Endodermal cell (in vitro differentiated cells): ENCODE results near the gene KIDINS220. TPM values are rescaled to one million over a fixed set of nuclear protein-coding genes. Genes with fewer than 3 reads are reported as not detected.

Experiments used
- DNase-seq: peaks from one replicate; pipeline ENCODE4 v3.0.0-alpha.2; 2017
- H3K27ac ChIP-seq: 2 replicates; pipeline ENCODE4 v1.5.1; 2013; ENCODE audit warnings: mild to moderate bottlenecking, low read depth, low read length, moderate library complexity
- H3K27me3 ChIP-seq: 2 replicates; pipeline ENCODE4 v1.6.1; 2013; ENCODE audit warnings: mild to moderate bottlenecking, low read length, moderate library complexity; ENCODE audit not compliant: insufficient read depth, control insufficient read depth, poor library complexity, severe bottlenecking
- H3K36me3 ChIP-seq: 2 replicates; pipeline ENCODE4 v1.7.0; 2013; ENCODE audit warnings: mild to moderate bottlenecking, low read length, moderate library complexity; ENCODE audit not compliant: control insufficient read depth, insufficient read depth
- H3K4me1 ChIP-seq: one replicate; pipeline ENCODE4 v1.7.0; 2013; ENCODE audit warnings: low read length; ENCODE audit not compliant: control insufficient read depth, insufficient read depth
- H3K4me3 ChIP-seq: 2 replicates; pipeline ENCODE4 v1.5.1; 2013; ENCODE audit warnings: mild to moderate bottlenecking, low read length, moderate library complexity
- H3K9ac ChIP-seq: 2 replicates; pipeline ENCODE4 v1.6.1; 2013; ENCODE audit warnings: mild to moderate bottlenecking, low read length, moderate library complexity; ENCODE audit not compliant: poor library complexity, severe bottlenecking; ENCODE audit errors: extremely low read depth
- H3K9me3 ChIP-seq: 2 replicates; pipeline ENCODE4 v1.6.1; 2013; ENCODE audit warnings: mild to moderate bottlenecking, low read length, moderate library complexity; ENCODE audit not compliant: control insufficient read depth
- H3K27ac Mint-ChIP-seq: 2 replicates; pipeline ENCODE4 v1.8.0; 2020; ENCODE audit warnings: mixed read lengths
- H3K27me3 Mint-ChIP-seq: 2 replicates; pipeline ENCODE4 v1.8.0; 2021; ENCODE audit warnings: mild to moderate bottlenecking, mixed read lengths; ENCODE audit not compliant: insufficient read depth
- H3K36me3 Mint-ChIP-seq: 2 replicates; pipeline ENCODE4 v1.8.0; 2020; ENCODE audit warnings: low read depth, mixed read lengths
- H3K4me1 Mint-ChIP-seq: 2 replicates; pipeline ENCODE4 v1.8.0; 2020; ENCODE audit warnings: mixed read lengths
- H3K4me3 Mint-ChIP-seq: 2 replicates; pipeline ENCODE4 v1.8.0; 2020; ENCODE audit warnings: mild to moderate bottlenecking, moderate library complexity, mixed read lengths
- H3K9me3 Mint-ChIP-seq: 2 replicates; pipeline ENCODE4 v1.8.0; 2020; ENCODE audit warnings: mild to moderate bottlenecking, mixed read lengths
- WGBS, 2 experiments: methylation state at CpG; one replicate each; pipeline versions ENCODE4 v1.1.5 to v1.1.7; 2013; ENCODE audit warnings: missing lambda C conversion rate in 2 of 2, mixed read lengths in 1 of 2; ENCODE audit not compliant: insufficient coverage in 1 of 2, insufficient read length in 1 of 2; 5-methylcytosine and 5-hydroxymethylcytosine counted together
- total RNA-seq, 2 donors: library from RNA; stranded (reverse); fragmentation: NEBNext Ultra II Directional in 1 of 2; extraction: Animal tissue kit (Norgen Biotek cat#: 25700) in 1 of 2; gene quantifications; 2 replicates in 1 of 2; 3 replicates in 1 of 2; pipeline ENCODE4 v1.2.1, GENCODE V29; 2021
- TF ChIP-seq, protein P1 (sequence below): fragments of 200-600 bp; sonication (generic); conservative IDR thresholded peaks from 2 replicates; pipeline ENCODE4 v1.5.0; 2021; ENCODE audit warnings: antibody characterized with exemption, mild to moderate bottlenecking

Gene KIDINS220
- total RNA-seq, 2 donors from 2014 or later = 33.8 to 35.2 TPM

DNA sequence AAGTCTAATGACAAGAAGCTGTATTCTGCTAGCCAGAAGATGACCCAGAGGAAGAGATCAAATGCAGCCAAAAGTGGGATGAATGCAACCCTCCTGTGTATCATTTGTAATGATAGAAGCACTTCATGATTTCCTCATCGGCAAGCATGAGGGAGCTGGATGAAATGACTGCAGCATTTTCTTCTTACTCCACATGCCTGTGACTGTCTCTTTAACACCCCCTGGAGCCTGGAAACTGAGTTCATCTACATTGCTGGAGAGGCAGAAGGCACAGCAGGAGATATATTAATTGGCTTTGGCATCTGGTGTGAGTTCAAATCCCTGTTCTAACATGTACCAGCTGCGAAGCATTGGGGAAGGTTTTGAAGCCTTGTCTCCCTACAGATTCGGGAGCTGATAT lies 117.9 kb downstream of the KIDINS220 start:
- Histone ChIP-seq H3K36me3 (no peaks in the 10 kb centered on the region), H3K27ac (no peak overlapping the region), H3K9me3 (no peaks in the 10 kb centered on the region), H3K4me3 (no peak overlapping the region), H3K4me1 (no peaks in the 10 kb centered on the region), H3K9ac (no peak overlapping the region), H3K27me3 (no peaks in the 10 kb centered on the region)
- Mint-ChIP-seq H3K9me3 (no peaks in the 10 kb centered on the region), H3K36me3 (no peaks in the 10 kb centered on the region), H3K27me3 (no peaks in the 10 kb centered on the region), H3K27ac (no peak overlapping the region), H3K4me1 (peaks cover 3% of the 10 kb centered on the region), H3K4me3 (no peak overlapping the region)
- 78 to 94% methylated on average over 3 of the region's 3 CpGs for WGBS, 2 experiments
- DNase-seq = no peak
- TF ChIP-seq, protein P1, sequence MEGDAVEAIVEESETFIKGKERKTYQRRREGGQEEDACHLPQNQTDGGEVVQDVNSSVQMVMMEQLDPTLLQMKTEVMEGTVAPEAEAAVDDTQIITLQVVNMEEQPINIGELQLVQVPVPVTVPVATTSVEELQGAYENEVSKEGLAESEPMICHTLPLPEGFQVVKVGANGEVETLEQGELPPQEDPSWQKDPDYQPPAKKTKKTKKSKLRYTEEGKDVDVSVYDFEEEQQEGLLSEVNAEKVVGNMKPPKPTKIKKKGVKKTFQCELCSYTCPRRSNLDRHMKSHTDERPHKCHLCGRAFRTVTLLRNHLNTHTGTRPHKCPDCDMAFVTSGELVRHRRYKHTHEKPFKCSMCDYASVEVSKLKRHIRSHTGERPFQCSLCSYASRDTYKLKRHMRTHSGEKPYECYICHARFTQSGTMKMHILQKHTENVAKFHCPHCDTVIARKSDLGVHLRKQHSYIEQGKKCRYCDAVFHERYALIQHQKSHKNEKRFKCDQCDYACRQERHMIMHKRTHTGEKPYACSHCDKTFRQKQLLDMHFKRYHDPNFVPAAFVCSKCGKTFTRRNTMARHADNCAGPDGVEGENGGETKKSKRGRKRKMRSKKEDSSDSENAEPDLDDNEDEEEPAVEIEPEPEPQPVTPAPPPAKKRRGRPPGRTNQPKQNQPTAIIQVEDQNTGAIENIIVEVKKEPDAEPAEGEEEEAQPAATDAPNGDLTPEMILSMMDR = no peak

- H3K9me3 ChIP-seq = no peaks in the 10 kb centered on the region
- H3K9me3 Mint-ChIP-seq = no peaks in the 10 kb centered on the region
- no peak overlapping the region for H3K4me3 Mint-ChIP-seq
- H3K27ac ChIP-seq = no peak overlapping the region
- H3K4me1 Mint-ChIP-seq = peaks cover 14% of the 10 kb centered on the region
- H3K36me3 ChIP-seq = no peaks in the 10 kb centered on the region
- no peaks in the 10 kb centered on the region for H3K27me3 ChIP-seq
- no peaks in the 10 kb centered on the region for H3K36me3 Mint-ChIP-seq
- no peak overlapping the region for H3K4me3 ChIP-seq
- H3K9ac ChIP-seq = no peak overlapping the region
- no peaks in the 10 kb centered on the region for H3K27me3 Mint-ChIP-seq
- no peaks in the 10 kb centered on the region for H3K4me1 ChIP-seq
- no peak overlapping the region for H3K27ac Mint-ChIP-seq
- 96 to 97% methylated on average over 4 to 5 of the region's 5 CpGs for WGBS, 2 experiments
- TF ChIP-seq, protein P1 = no peak
- DNase-seq = no peak
Measured at GRCh38 chr2:8714971-8715370, 122.4 kb downstream of the KIDINS220 start.

DNA sequence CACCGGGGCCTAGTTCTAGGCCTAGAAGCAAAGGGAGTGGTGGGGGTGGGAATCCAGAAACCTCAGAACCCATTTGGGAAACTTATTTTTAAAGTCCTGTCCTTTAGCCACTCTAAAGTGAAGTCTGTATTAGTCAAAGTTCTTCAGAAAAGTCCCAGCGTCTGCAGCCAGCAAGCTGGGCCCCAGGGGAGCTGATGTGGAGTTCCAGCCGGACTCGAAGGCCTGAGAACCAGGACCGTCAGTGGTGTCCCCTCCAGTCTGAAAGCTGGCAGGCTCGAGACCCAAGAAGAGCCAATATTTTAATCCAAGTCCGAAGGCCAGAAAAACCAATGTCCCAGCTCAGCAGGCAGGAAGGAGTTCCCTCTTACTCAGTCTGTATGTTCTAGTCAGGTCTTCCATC lies 123.1 kb downstream of the KIDINS220 start:
- WGBS, 2 experiments = 92 to 94% methylated on average over 6 to 7 of the region's 7 CpGs

More for the DNA sequence above, 123.1 kb downstream of the KIDINS220 start:
- H3K27ac Mint-ChIP-seq = no peak overlapping the region
- TF ChIP-seq, protein P1 = no peak
- H3K4me1 Mint-ChIP-seq = peaks cover 14% of the 10 kb centered on the region
- H3K27me3 Mint-ChIP-seq = peaks cover 3% of the 10 kb centered on the region
- peaks cover under 1% of the 10 kb centered on the region for H3K9me3 Mint-ChIP-seq
- H3K36me3 Mint-ChIP-seq = no peaks in the 10 kb centered on the region
- no peaks in the 10 kb centered on the region for H3K4me1 ChIP-seq
- H3K9ac ChIP-seq = no peak overlapping the region
- H3K27me3 ChIP-seq = no peaks in the 10 kb centered on the region
- DNase-seq = no peak
- no peaks in the 10 kb centered on the region for H3K9me3 ChIP-seq
- no peak overlapping the region for H3K27ac ChIP-seq
- no peak overlapping the region for H3K4me3 Mint-ChIP-seq
- no peaks in the 10 kb centered on the region for H3K36me3 ChIP-seq
- no peak overlapping the region for H3K4me3 ChIP-seq
